Stomach (tissue), 4 donors: ENCODE measurements around the gene C4orf54.

Experiments used
- EP300 ChIP-seq: sonication (generic); formaldehyde crosslinking; IDR thresholded peaks from one replicate; pipeline ENCODE4 v1.6.1; 2017; ENCODE audit warnings: antibody characterized with exemption
- POLR2A ChIP-seq, 4 donors: fragments of 450-650 bp; IDR thresholded peaks; one replicate each; pipeline ENCODE4 v1.6.1; 2016; ENCODE audit warnings: antibody characterized with exemption in 4 of 4, control low read depth in 2 of 4, mild to moderate bottlenecking in 1 of 4, moderate library complexity in 1 of 4
- TF ChIP-seq, protein P1 (sequence below), 7 experiments: fragments of 450-650 bp in 4 of 7; fragments of 200-600 bp in 3 of 7; sonication (generic) in 3 of 7; IDR thresholded peaks; one replicate each; pipeline ENCODE4 v1.5.1; 2016 to 2019; ENCODE audit warnings: antibody characterized with exemption in 7 of 7, control low read depth in 2 of 7, mild to moderate bottlenecking in 1 of 7

DNA sequence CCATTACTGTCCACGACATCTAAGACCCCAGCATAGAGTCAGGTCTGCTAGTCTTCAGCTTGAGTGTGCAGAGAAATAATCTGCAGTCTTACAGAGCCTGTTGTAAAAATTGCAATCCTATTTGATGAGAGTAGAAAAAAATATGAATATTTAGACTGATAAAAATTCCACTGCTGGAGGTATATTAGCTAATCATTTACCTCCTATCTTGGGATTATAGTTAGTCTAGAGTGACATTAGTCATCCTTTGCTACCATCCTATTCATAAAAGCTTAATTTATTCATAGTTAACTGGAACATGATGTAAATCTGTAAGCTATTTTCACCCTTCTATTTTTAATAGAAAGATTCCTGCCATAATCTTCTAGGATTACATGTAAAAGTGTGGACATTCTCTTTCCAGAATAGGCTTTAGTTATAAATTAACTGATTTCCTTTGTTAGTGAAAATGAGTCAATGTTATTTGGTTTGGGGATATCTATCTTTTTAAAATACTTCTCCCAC lies 26.7 kb downstream of the C4orf54 start:
- TF ChIP-seq EP300 = no peak
- TF ChIP-seq, protein P1, sequence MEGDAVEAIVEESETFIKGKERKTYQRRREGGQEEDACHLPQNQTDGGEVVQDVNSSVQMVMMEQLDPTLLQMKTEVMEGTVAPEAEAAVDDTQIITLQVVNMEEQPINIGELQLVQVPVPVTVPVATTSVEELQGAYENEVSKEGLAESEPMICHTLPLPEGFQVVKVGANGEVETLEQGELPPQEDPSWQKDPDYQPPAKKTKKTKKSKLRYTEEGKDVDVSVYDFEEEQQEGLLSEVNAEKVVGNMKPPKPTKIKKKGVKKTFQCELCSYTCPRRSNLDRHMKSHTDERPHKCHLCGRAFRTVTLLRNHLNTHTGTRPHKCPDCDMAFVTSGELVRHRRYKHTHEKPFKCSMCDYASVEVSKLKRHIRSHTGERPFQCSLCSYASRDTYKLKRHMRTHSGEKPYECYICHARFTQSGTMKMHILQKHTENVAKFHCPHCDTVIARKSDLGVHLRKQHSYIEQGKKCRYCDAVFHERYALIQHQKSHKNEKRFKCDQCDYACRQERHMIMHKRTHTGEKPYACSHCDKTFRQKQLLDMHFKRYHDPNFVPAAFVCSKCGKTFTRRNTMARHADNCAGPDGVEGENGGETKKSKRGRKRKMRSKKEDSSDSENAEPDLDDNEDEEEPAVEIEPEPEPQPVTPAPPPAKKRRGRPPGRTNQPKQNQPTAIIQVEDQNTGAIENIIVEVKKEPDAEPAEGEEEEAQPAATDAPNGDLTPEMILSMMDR (IDR thresholded peaks at IDR 0.05) = no peak
- TF ChIP-seq POLR2A (IDR thresholded peaks at IDR 0.05) = no peak
